IMR-90 (cell line): Measurements from ENCODE around the gene NAB1. TPM values are rescaled to one million over a fixed set of nuclear protein-coding genes. Genes with fewer than 3 reads are reported as not detected.

Source experiments
- ATAC-seq: fragments of 200-7000 bp; cut with Tn5 transposase; 2 replicates; pipeline ENCODE4 v1.9.1; 2020; ENCODE audit warnings: low read depth, mild to moderate bottlenecking, moderate library complexity
- BruUV-seq: library from RNA; stranded (reverse); fragments of 400-500 nt; replicated peaks from 2 replicates; lab custom pipeline; 2021; lab: Mats Ljungman, UMichigan
- CTCF ChIA-PET: fragments of 300-600 bp; formaldehyde crosslinking; extraction: SDS; loops from one replicate; lab custom pipeline; 2021; ENCODE audit warnings: antibody characterized with exemption; lab: Yijun Ruan, JAX
- POLR2A ChIA-PET: fragments of 300-600 bp; sonication (Branson Sonifier 250); formaldehyde crosslinking; loops from one replicate; lab custom pipeline; 2022; ENCODE audit warnings: antibody characterized with exemption; ENCODE audit not compliant: unreplicated experiment; lab: Charles Lee
- DNase-seq: peaks from one replicate; pipeline ENCODE4 v3.0.0; 2013
- H2AFZ ChIP-seq: replicated peaks from 2 replicates; pipeline ENCODE3; 2013; ENCODE audit warnings: low read length, mild to moderate bottlenecking; ENCODE audit not compliant: poor library complexity
- H2AK5ac ChIP-seq: 2 replicates; pipeline ENCODE4 v1.6.1; 2013; ENCODE audit warnings: low read depth, low read length, inconsistent platforms
- H2AK9ac ChIP-seq: replicated peaks from 2 replicates; pipeline ENCODE3; 2013; ENCODE audit warnings: mild to moderate bottlenecking, low read depth, low read length, moderate library complexity; ENCODE audit not compliant: poor library complexity
- H2BK120ac ChIP-seq: 2 replicates; pipeline ENCODE4 v1.6.1; 2013; ENCODE audit warnings: low read depth, low read length, inconsistent platforms
- H2BK15ac ChIP-seq: 3 replicates; pipeline ENCODE4 v1.6.1; 2013; ENCODE audit warnings: low read depth, low read length, inconsistent platforms
- H2BK20ac ChIP-seq: 2 replicates; pipeline ENCODE4 v1.6.1; 2013; ENCODE audit warnings: low read depth, mild to moderate bottlenecking, inconsistent platforms, low read length, moderate library complexity
- H2BK5ac ChIP-seq: 2 replicates; pipeline ENCODE4 v1.6.1; 2013; ENCODE audit warnings: mild to moderate bottlenecking, low read depth, low read length, inconsistent platforms; ENCODE audit not compliant: poor library complexity, severe bottlenecking
- H3K14ac ChIP-seq: replicated peaks from 2 replicates; pipeline ENCODE4 v1.6.1; 2013; ENCODE audit warnings: low read depth, low read length, inconsistent platforms
- H3K18ac ChIP-seq: 2 replicates; pipeline ENCODE4 v1.6.1; 2013; ENCODE audit warnings: low read depth, low read length, control low read depth
- H3K23ac ChIP-seq: 2 replicates; pipeline ENCODE4 v1.6.1; 2013; ENCODE audit warnings: low read depth, low read length, inconsistent platforms
- H3K27ac ChIP-seq: 2 replicates; pipeline ENCODE4 v1.5.1; 2013; ENCODE audit warnings: mild to moderate bottlenecking, control low read depth, low read length; ENCODE audit not compliant: insufficient read depth
- H3K27me3 ChIP-seq: 2 replicates; pipeline ENCODE4 v1.6.1; 2013; ENCODE audit warnings: low read length; ENCODE audit not compliant: control insufficient read depth, insufficient read depth
- H3K36me3 ChIP-seq: 2 replicates; pipeline ENCODE4 v1.6.1; 2013; ENCODE audit warnings: low read length, mixed read lengths; ENCODE audit not compliant: control insufficient read depth, insufficient read depth
- H3K4ac ChIP-seq: 2 replicates; pipeline ENCODE4 v1.6.1; 2013; ENCODE audit warnings: low read depth, low read length, inconsistent platforms
- H3K4me1 ChIP-seq: 2 replicates; pipeline ENCODE4 v1.6.1; 2013; ENCODE audit warnings: low read length, mixed read lengths; ENCODE audit not compliant: control insufficient read depth, insufficient read depth
- H3K4me2 ChIP-seq: 2 replicates; pipeline ENCODE4 v1.6.1; 2013; ENCODE audit warnings: low read depth, mild to moderate bottlenecking, control low read depth, low read length, moderate library complexity
- H3K4me3 ChIP-seq: 2 replicates; pipeline ENCODE4 v1.5.1; 2013; ENCODE audit warnings: low read depth, mild to moderate bottlenecking, control low read depth, low read length, moderate library complexity; ENCODE audit not compliant: insufficient read depth
- H3K56ac ChIP-seq: 2 replicates; pipeline ENCODE4 v1.6.1; 2013; ENCODE audit warnings: low read length, inconsistent platforms; ENCODE audit not compliant: insufficient read depth; ENCODE audit errors: extremely low read depth
- H3K79me1 ChIP-seq, 2 experiments: 2 replicates each; pipeline ENCODE4 v1.6.1; 2013; ENCODE audit warnings: low read length in 2 of 2, inconsistent platforms in 1 of 2, low read depth in 1 of 2
- H3K9ac ChIP-seq: 2 replicates; pipeline ENCODE4 v1.6.1; 2013; ENCODE audit warnings: low read depth, low read length, control low read depth
- H3K9me1 ChIP-seq: 2 replicates; pipeline ENCODE4 v1.6.1; 2013; ENCODE audit warnings: low read length, inconsistent platforms; ENCODE audit not compliant: insufficient read depth
- H3K9me3 ChIP-seq: 2 replicates; pipeline ENCODE4 v1.6.1; 2013; ENCODE audit warnings: low read length; ENCODE audit not compliant: control insufficient read depth, insufficient read depth
- H4K20me1 ChIP-seq: 2 replicates; pipeline ENCODE4 v1.6.1; 2013; ENCODE audit warnings: low read length, inconsistent platforms; ENCODE audit not compliant: insufficient read depth
- H4K5ac ChIP-seq: 2 replicates; pipeline ENCODE4 v1.6.1; 2013; ENCODE audit warnings: mild to moderate bottlenecking, low read depth, low read length, control low read depth
- H4K8ac ChIP-seq, 2 experiments: 2 replicates each; pipeline ENCODE4 v1.6.1; 2013; ENCODE audit warnings: low read depth in 2 of 2, low read length in 2 of 2, control low read depth in 1 of 2, inconsistent platforms in 1 of 2
- H4K91ac ChIP-seq: 2 replicates; pipeline ENCODE4 v1.6.1; 2013; ENCODE audit warnings: low read depth, low read length, inconsistent platforms; ENCODE audit not compliant: insufficient read depth
- BHLHE40 ChIP-seq: fragments of 150-350 bp; IDR thresholded peaks from 2 replicates; pipeline ENCODE4 v1.6.1; 2016; ENCODE audit warnings: mild to moderate bottlenecking, low read depth, low read length
- CEBPB ChIP-seq: IDR thresholded peaks from 2 replicates; pipeline ENCODE4 v1.6.1; 2012; ENCODE audit warnings: low read depth, low read length, improper control_type of control experiment
- CHD1 ChIP-seq: IDR thresholded peaks from 2 replicates; pipeline ENCODE4 v1.6.1; 2012; ENCODE audit warnings: low read depth, low read length, improper control_type of control experiment
- FOS ChIP-seq: fragments of 150-350 bp; IDR thresholded peaks from 2 replicates; pipeline ENCODE4 v1.6.1; 2016; ENCODE audit warnings: low read depth, low read length
- MAFK ChIP-seq: IDR thresholded peaks from 2 replicates; pipeline ENCODE4 v1.6.1; 2012; ENCODE audit warnings: low read depth, low read length, improper control_type of control experiment
- MAZ ChIP-seq: IDR thresholded peaks from 2 replicates; pipeline ENCODE4 v1.6.1; 2012; ENCODE audit warnings: low read depth, mild to moderate bottlenecking, low read length, improper control_type of control experiment, moderate library complexity, borderline replicate concordance
- MXI1 ChIP-seq: IDR thresholded peaks from 2 replicates; pipeline ENCODE4 v1.6.1; 2012; ENCODE audit warnings: low read depth, mild to moderate bottlenecking, low read length, moderate library complexity, borderline replicate concordance
- NFE2L2 ChIP-seq: fragments of 150-350 bp; IDR thresholded peaks from 2 replicates; pipeline ENCODE4 v1.6.1; 2016; ENCODE audit warnings: low read depth, mild to moderate bottlenecking, low read length
- POLR2A ChIP-seq: IDR thresholded peaks from 2 replicates; pipeline ENCODE4 v1.6.1; 2012; ENCODE audit warnings: mild to moderate bottlenecking, low read depth, low read length
- RAD21 ChIP-seq: IDR thresholded peaks from 2 replicates; pipeline ENCODE4 v1.6.1; 2012; ENCODE audit warnings: low read length, improper control_type of control experiment
- RCOR1 ChIP-seq: IDR thresholded peaks from 2 replicates; pipeline ENCODE4 v1.6.1; 2012; ENCODE audit warnings: mild to moderate bottlenecking, low read length, improper control_type of control experiment; ENCODE audit not compliant: insufficient replicate concordance
- RFX5 ChIP-seq: IDR thresholded peaks from 2 replicates; pipeline ENCODE4 v1.8.0; 2012; ENCODE audit warnings: low read depth, mild to moderate bottlenecking, low read length, moderate library complexity
- SMC3 ChIP-seq: fragments of 150-350 bp; IDR thresholded peaks from 2 replicates; pipeline ENCODE4 v1.6.1; 2016; ENCODE audit warnings: low read depth, mild to moderate bottlenecking, antibody characterized with exemption, low read length, moderate library complexity
- WGBS, 2 experiments: methylation state at CpG; one replicate each; pipeline versions ENCODE4 v1.1.5 to v1.1.7; 2013; ENCODE audit warnings: missing lambda C conversion rate in 2 of 2; ENCODE audit not compliant: insufficient read length in 1 of 2; ENCODE audit errors: extremely low coverage in 2 of 2; 5-methylcytosine and 5-hydroxymethylcytosine counted together
- dilution Hi-C: fragments of 300-500 bp; cut with HindIII; formaldehyde crosslinking; loops from one replicate; pipeline ENCODE4 v1.14.3; 2018; ENCODE audit warnings: low sequenced_read_pairs; ENCODE audit not compliant: unreplicated experiment
- in situ Hi-C: fragments of 300-500 bp; cut with MboI; formaldehyde crosslinking; loops from 3 replicates; pipeline ENCODE4 v1.14.3; 2019; ENCODE audit warnings: low sequenced_read_pairs, inconsistent platforms, mixed read lengths
- intact Hi-C: fragments of 100-400 bp; cut with micrococcal nuclease; formaldehyde crosslinking; loops from 2 replicates; pipeline ENCODE4 v1.10.0; 2022
- polyA plus RNA-seq, 3 experiments: library from polyadenylated mRNA; depleted of rRNA; stranded (reverse); fragments of >200 nt; gene quantifications; 2 replicates each; pipeline ENCODE4 v1.2.3, GENCODE V29; 2012; ENCODE audit warnings: low replicate concordance in 1 of 3
- total RNA-seq: library from RNA; depleted of rRNA; stranded (reverse); fragments of >200 nt; gene quantifications from 2 replicates; pipeline ENCODE4 v1.2.3, GENCODE V29; 2012
- TF ChIP-seq, protein P1 (sequence below): conservative IDR thresholded peaks from 2 replicates; pipeline ENCODE4 v1.5.1; 2012; ENCODE audit warnings: mild to moderate bottlenecking, low read depth, low read length, improper control_type of control experiment
- TF ChIP-seq, protein P2 (sequence below): fragments of 150-350 bp; IDR thresholded peaks from 2 replicates; pipeline ENCODE4 v1.6.1; 2016; ENCODE audit warnings: low read depth, mild to moderate bottlenecking, low read length, moderate library complexity, borderline replicate concordance
- TF ChIP-seq, protein P3 (sequence below): fragments of 150-350 bp; IDR thresholded peaks from 2 replicates; pipeline ENCODE4 v1.6.1; 2017; ENCODE audit warnings: mild to moderate bottlenecking, antibody characterized with exemption, low read length, low read depth

NAB1 gene
- total and polyA plus RNA-seq, 2 of the 4 experiments (the other 2 are of a cell fraction) = 11.9 to 31.2 TPM

DNA sequence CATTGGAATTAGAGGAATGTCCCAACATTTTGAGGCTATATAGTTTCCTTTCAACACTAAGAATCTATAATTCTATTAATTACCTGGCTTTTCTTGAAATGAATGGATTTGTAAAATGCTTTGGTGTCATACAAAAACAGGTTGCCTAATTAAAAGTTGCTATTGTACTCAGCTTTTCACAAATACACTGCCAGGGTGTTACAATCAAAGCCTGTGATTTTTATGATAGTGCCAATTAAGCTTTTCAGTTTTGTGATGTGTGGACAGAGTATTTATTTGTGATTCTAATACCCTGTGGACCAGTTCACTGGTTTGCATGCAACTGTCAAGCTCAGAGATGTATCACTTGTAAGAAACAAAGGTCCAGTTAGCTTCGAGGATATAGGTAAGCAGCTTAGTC, 71.8 kb downstream of the NAB1 start:
- ChIA-PET CTCF (no interaction called here), POLR2A (no interaction called here)
- no peaks in the 10 kb centered on the region for H3K79me1 ChIP-seq
- H4K5ac ChIP-seq = no peak overlapping the region
- no peak overlapping the region for H2BK120ac ChIP-seq
- no peak overlapping the region for H3K56ac ChIP-seq
- no peak overlapping the region for H4K8ac ChIP-seq
- H3K9me3 ChIP-seq = no peaks in the 10 kb centered on the region; the same call in 1 of the 2 replicates
- no peak overlapping the region for H2BK5ac ChIP-seq
- TF ChIP-seq BHLHE40 (no peak), MAFK (no peak), CEBPB (no peak), RFX5 (no peak), RAD21 (no peak), POLR2A (no peak), RCOR1 (no peak), NFE2L2 (no peak), FOS (no peak), MAZ (no peak), CHD1 (no peak), MXI1 (no peak), SMC3 (no peak)
- TF ChIP-seq, protein P1, sequence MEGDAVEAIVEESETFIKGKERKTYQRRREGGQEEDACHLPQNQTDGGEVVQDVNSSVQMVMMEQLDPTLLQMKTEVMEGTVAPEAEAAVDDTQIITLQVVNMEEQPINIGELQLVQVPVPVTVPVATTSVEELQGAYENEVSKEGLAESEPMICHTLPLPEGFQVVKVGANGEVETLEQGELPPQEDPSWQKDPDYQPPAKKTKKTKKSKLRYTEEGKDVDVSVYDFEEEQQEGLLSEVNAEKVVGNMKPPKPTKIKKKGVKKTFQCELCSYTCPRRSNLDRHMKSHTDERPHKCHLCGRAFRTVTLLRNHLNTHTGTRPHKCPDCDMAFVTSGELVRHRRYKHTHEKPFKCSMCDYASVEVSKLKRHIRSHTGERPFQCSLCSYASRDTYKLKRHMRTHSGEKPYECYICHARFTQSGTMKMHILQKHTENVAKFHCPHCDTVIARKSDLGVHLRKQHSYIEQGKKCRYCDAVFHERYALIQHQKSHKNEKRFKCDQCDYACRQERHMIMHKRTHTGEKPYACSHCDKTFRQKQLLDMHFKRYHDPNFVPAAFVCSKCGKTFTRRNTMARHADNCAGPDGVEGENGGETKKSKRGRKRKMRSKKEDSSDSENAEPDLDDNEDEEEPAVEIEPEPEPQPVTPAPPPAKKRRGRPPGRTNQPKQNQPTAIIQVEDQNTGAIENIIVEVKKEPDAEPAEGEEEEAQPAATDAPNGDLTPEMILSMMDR = no peak
- TF ChIP-seq, protein P2, sequence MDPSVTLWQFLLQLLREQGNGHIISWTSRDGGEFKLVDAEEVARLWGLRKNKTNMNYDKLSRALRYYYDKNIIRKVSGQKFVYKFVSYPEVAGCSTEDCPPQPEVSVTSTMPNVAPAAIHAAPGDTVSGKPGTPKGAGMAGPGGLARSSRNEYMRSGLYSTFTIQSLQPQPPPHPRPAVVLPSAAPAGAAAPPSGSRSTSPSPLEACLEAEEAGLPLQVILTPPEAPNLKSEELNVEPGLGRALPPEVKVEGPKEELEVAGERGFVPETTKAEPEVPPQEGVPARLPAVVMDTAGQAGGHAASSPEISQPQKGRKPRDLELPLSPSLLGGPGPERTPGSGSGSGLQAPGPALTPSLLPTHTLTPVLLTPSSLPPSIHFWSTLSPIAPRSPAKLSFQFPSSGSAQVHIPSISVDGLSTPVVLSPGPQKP = no peak
- TF ChIP-seq, protein P3, sequence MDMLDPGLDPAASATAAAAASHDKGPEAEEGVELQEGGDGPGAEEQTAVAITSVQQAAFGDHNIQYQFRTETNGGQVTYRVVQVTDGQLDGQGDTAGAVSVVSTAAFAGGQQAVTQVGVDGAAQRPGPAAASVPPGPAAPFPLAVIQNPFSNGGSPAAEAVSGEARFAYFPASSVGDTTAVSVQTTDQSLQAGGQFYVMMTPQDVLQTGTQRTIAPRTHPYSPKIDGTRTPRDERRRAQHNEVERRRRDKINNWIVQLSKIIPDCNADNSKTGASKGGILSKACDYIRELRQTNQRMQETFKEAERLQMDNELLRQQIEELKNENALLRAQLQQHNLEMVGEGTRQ = no peak
- H3K23ac ChIP-seq = no peak overlapping the region
- no peak overlapping the region for H3K4me2 ChIP-seq
- intact Hi-C loops = no loop called here
- no peak overlapping the region for H3K14ac ChIP-seq
- no peak overlapping the region for H3K4ac ChIP-seq
- H4K91ac ChIP-seq = no peak overlapping the region
- ATAC-seq (no peak), DNase-seq (no peak)
- no peak overlapping the region for H3K18ac ChIP-seq
- dilution Hi-C loops = no loop called here
- no peaks in the 10 kb centered on the region; the same call in 1 of the 2 replicates for H3K9me1 ChIP-seq
- no peak overlapping the region for H2AK9ac ChIP-seq
- BruUV-seq = no TSS peak
- H2BK20ac ChIP-seq = no peak overlapping the region
- no peak overlapping the region for H2BK15ac ChIP-seq
- in situ Hi-C loops = no loop called here
- H3K27me3 ChIP-seq = peaks cover 3% of the 10 kb centered on the region; the same call in 1 of the 2 replicates
- no peak overlapping the region for H3K9ac ChIP-seq
- H3K27ac ChIP-seq = no peak overlapping the region
- H2AFZ ChIP-seq = no peak overlapping the region
- no peaks in the 10 kb centered on the region for H4K20me1 ChIP-seq
- H2AK5ac ChIP-seq = no peak overlapping the region
- H3K4me1 ChIP-seq = peaks cover 2% of the 10 kb centered on the region; the same call in 1 of the 2 replicates
- H3K4me3 ChIP-seq = no peak overlapping the region
- no CpG with 5 or more reads among the region's 1 CpG for WGBS, 2 experiments
- H3K36me3 ChIP-seq = no peaks in the 10 kb centered on the region
